Left ventricle myocardium inferior (tissue), 1 donor: ENCODE measurements around the gene RBM6. TPM values are rescaled to one million over a fixed set of nuclear protein-coding genes. Genes with fewer than 3 reads are reported as not detected.
A peak's percentile ranks its signal among the peaks of the same experiment; 100 is the strongest.

ENCODE experiments used
- DNase-seq: peaks from one replicate; pipeline ENCODE4 v3.0.0-alpha.2; 2020
- H3K27ac ChIP-seq: fragments of 200-600 bp; replicated peaks from 2 replicates; pipeline ENCODE4 v1.8.0; 2021
- H3K27me3 ChIP-seq: fragments of 200-600 bp; 2 replicates; pipeline ENCODE4 v1.8.0; 2021; ENCODE audit warnings: low read depth
- H3K36me3 ChIP-seq: fragments of 200-600 bp; 2 replicates; pipeline ENCODE4 v1.8.0; 2021
- H3K4me1 ChIP-seq: fragments of 200-600 bp; 2 replicates; pipeline ENCODE4 v1.8.0; 2021
- H3K4me3 ChIP-seq: fragments of 200-600 bp; 2 replicates; pipeline ENCODE4 v1.8.0; 2021; ENCODE audit warnings: mild to moderate bottlenecking, moderate library complexity
- H3K9me3 ChIP-seq: fragments of 200-600 bp; replicated peaks from 2 replicates; pipeline ENCODE4 v1.8.0; 2021
- intact Hi-C: fragments of 100-400 bp; cut with micrococcal nuclease; formaldehyde crosslinking; loops from one replicate; pipeline ENCODE4 v1.11.0; 2022
- total RNA-seq: library from RNA; stranded (reverse); fragmentation: NEBNext Ultra II Directional; extraction: Animal tissue kit (Norgen Biotek cat#: 25700); gene quantifications from one replicate; pipeline ENCODE4 v1.2.1, GENCODE V29; 2021
- TF ChIP-seq, protein P1 (sequence below): fragments of 200-600 bp; IDR thresholded peaks from 2 replicates; pipeline ENCODE4 v1.8.0; 2021; ENCODE audit warnings: antibody characterized with exemption, mild to moderate bottlenecking, borderline replicate concordance
- donor health status: DM: no; HTN: yes; CAD: no; lungs with severe emphysema.

RBM6 gene
- total RNA-seq, 1 donor from 2014 or later = 40.4 TPM

DNA sequence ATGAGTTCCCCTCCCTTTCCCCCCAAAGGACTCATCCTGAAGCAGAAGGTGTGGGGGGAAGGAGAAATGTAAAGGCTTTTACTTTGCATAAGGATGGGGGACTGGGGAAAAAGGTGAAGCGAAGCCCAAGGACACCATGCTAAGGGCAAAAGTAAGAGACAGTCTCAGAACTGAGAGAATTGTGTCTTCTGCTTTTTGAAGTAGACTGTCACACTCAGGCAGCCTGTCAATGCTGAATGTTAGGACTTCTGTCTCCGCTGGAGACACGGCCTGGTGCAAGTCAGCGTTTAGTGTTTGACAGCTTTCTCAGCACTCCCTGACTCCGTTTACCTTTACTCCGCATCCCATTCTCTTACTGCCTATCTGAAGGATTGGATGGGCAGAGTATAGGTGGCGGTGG lies 162.6 kb downstream of the RBM6 start:
- TF ChIP-seq, protein P1, sequence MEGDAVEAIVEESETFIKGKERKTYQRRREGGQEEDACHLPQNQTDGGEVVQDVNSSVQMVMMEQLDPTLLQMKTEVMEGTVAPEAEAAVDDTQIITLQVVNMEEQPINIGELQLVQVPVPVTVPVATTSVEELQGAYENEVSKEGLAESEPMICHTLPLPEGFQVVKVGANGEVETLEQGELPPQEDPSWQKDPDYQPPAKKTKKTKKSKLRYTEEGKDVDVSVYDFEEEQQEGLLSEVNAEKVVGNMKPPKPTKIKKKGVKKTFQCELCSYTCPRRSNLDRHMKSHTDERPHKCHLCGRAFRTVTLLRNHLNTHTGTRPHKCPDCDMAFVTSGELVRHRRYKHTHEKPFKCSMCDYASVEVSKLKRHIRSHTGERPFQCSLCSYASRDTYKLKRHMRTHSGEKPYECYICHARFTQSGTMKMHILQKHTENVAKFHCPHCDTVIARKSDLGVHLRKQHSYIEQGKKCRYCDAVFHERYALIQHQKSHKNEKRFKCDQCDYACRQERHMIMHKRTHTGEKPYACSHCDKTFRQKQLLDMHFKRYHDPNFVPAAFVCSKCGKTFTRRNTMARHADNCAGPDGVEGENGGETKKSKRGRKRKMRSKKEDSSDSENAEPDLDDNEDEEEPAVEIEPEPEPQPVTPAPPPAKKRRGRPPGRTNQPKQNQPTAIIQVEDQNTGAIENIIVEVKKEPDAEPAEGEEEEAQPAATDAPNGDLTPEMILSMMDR = no peak
- H3K27me3 ChIP-seq = no peaks in the 10 kb centered on the region
- H3K4me3 ChIP-seq = no peak overlapping the region
- H3K36me3 ChIP-seq = peaks cover 100% of the 10 kb centered on the region
- no peak overlapping the region for H3K27ac ChIP-seq
- no peaks in the 10 kb centered on the region for H3K9me3 ChIP-seq
- intact Hi-C loops = no loop called here
- peaks cover 25% of the 10 kb centered on the region for H3K4me1 ChIP-seq
- no peak for DNase-seq

DNA sequence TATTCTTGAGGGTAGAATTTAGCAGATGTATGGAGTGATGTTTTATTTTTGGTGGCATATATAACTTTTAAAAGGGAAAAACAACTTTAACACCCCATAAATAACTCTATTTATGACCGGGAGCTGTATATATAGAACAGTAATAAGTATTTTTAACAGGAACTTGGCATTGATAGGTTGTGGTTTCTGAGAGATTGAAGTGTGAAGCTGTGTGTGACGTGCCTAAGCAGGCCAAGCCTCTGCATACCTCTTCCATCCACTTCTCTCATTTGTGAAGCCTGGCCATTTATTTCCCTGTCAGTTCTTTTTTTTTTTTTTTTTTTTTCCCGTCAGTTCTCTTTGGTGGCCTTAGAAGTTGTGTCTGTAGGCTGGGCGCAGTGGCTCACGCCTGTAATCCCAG lies 171.8 kb downstream of the RBM6 start:
- Histone ChIP-seq H3K9me3 (no peaks in the 10 kb centered on the region), H3K4me3 (no peak overlapping the region), H3K27ac (peak overlapping the region; percentile 48), H3K4me1 (peaks cover 19% of the 10 kb centered on the region), H3K27me3 (no peaks in the 10 kb centered on the region), H3K36me3 (peaks cover 100% of the 10 kb centered on the region)
- DNase-seq = no peak
- intact Hi-C loops = no loop called here
- TF ChIP-seq, protein P1 = no peak

DNA sequence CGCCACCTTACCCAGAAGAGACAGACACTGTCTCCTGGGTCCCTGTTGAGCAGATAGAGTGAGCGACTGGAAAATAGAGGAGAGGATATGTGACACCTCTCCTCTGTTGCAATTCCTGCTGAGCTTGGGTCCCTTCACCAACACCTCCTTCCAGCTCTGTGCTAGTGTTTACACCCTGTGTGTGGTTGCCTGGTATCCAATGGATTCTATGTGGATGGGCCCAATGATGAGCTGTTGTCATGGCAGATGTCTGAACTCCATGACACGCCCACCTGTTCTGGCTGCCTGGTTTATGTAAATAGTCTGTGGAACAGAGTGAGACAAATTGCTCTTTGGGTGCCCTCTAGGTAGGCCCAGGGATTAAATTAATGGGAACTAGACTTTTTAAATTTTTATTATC lies 172.5 kb downstream of the RBM6 start:
- Histone ChIP-seq H3K4me1 (peaks cover 19% of the 10 kb centered on the region), H3K9me3 (no peaks in the 10 kb centered on the region), H3K27me3 (no peaks in the 10 kb centered on the region), H3K27ac (peak overlapping the region; percentile 48), H3K4me3 (no peak overlapping the region), H3K36me3 (peaks cover 100% of the 10 kb centered on the region)
- intact Hi-C loops = no loop called here
- DNase-seq = no peak
- TF ChIP-seq, protein P1 = no peak

DNA sequence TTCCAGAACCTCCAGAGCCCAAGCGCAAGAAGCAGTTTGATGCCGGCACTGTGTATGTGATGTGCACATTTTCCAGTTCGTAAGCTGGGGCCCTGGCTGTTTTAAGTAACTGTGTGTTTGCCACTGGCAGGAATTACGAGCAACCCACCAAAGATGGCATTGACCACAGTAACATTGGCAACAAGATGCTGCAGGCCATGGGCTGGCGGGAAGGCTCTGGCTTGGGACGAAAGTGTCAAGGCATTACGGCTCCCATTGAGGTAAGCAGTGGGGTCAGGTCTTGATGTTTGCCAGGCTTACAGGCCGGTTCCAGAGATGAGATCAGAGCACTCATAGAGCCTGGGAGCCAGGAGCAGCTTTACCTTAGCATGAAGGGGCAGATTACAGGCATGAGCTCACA lies 177.2 kb downstream of the RBM6 start:
- TF ChIP-seq, protein P1 = no peak
- DNase-seq = no peak
- Histone ChIP-seq H3K27ac (no peak overlapping the region), H3K9me3 (no peaks in the 10 kb centered on the region), H3K4me3 (no peak overlapping the region), H3K27me3 (no peaks in the 10 kb centered on the region), H3K36me3 (peaks cover 93% of the 10 kb centered on the region), H3K4me1 (peaks cover 3% of the 10 kb centered on the region)
- intact Hi-C loops = no loop called here

DNA sequence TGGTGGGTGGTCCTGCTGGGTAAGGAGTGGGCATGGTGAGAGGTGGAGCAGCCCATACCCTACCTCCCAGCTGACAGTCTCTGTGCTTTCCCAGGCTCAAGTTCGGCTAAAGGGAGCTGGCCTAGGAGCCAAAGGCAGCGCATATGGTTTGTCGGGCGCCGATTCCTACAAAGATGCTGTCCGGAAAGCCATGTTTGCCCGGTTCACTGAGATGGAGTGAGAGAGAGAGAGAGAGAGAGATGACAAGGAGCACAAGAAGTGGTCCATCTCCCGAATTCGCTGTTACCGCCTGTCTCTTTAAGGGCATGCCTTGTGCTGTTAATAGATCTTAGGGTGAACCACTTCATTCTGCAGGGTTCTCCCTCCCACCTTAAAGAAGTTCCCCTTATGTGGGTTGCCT lies 178.3 kb downstream of the RBM6 start:
- no peak overlapping the region for H3K27ac ChIP-seq
- no peaks in the 10 kb centered on the region for H3K27me3 ChIP-seq
- DNase-seq = no peak
- intact Hi-C loops = no loop called here
- peaks cover 5% of the 10 kb centered on the region for H3K4me1 ChIP-seq
- H3K36me3 ChIP-seq = peaks cover 82% of the 10 kb centered on the region
- TF ChIP-seq, protein P1 = no peak
- H3K4me3 ChIP-seq = no peak overlapping the region
- no peaks in the 10 kb centered on the region for H3K9me3 ChIP-seq

DNA sequence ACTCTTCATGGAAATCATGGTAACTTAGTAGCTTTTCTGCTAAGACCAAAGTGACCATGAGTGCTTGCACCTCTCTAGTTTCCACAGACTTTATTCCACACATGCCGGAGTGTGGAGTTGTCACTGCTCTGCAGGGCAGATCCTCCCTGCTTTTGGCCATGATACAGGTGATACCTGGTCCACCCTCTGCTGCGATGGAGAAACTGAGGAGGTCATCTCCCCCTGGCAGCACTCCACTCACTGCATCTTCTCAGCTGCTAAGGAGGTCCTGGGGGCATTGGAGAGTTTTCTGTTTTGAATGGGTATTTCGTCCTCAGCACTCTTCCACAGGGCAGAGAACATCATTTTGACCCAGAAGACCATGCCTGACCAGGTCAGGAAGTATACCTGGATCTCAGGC lies 179.8 kb downstream of the RBM6 start:
- H3K4me3 ChIP-seq = no peak overlapping the region
- DNase-seq = no peak
- peaks cover 10% of the 10 kb centered on the region for H3K4me1 ChIP-seq
- H3K9me3 ChIP-seq = no peaks in the 10 kb centered on the region
- intact Hi-C loops = no loop called here
- H3K27me3 ChIP-seq = no peaks in the 10 kb centered on the region
- H3K27ac ChIP-seq = no peak overlapping the region
- TF ChIP-seq, protein P1 = no peak
- H3K36me3 ChIP-seq = peaks cover 66% of the 10 kb centered on the region
